Measurements from ENCODE around the gene MXD4. TPM values are rescaled to one million over a fixed set of nuclear protein-coding genes. Genes with fewer than 3 reads are reported as not detected.
"Not testable (repeated sequence)": the region's sequence is repeated elsewhere in the genome, so short reads cannot be mapped to it uniquely, and the experiment has no call there.

Gene MXD4
- total and polyA plus RNA-seq, 2 experiments from 2014 or later = 30.9 to 70.5 TPM

GRCh38 chr4:2277956-2278355 lies 16.0 kb upstream of the MXD4 start:
- no peaks in the 10 kb centered on the region for H3F3A ChIP-seq (ENCODE audit: insufficient read depth)
- H3K9ac ChIP-seq = no peak overlapping the region
- in situ Hi-C loops (cut with MboI) = no loop called here
- no peak overlapping the region for H3K27ac ChIP-seq
- H3K27me3 ChIP-seq (replicated peaks; ENCODE audit: insufficient read depth) = no peaks in the 10 kb centered on the region
- H4K20me1 ChIP-seq (ENCODE audit: insufficient read depth) = no peaks in the 10 kb centered on the region
- no peak overlapping the region for H3K4me3 ChIP-seq
- DNase-seq = no peak
- WGBS, 2 experiments (ENCODE audit: low coverage in 1 of 2, low lambda C conversion rate in 2 of 2, missing lambda C conversion rate in 2 of 2) = 91 to 93% methylated on average over 9 of the region's 9 CpGs
- H3K79me2 ChIP-seq (ENCODE audit: insufficient read depth) = no peaks in the 10 kb centered on the region
- TF ChIP-seq EZH2phosphoT487 (IDR thresholded peaks at IDR 0.05; ENCODE audit: insufficient read depth, low read depth) (no peak), EZH2 (IDR thresholded peaks at IDR 0.05; ENCODE audit: insufficient read depth, poor library complexity, severe bottlenecking) (no peak)
- H3K9me3 ChIP-seq (ENCODE audit: low read depth) = no peaks in the 10 kb centered on the region
- no peaks in the 10 kb centered on the region for H3K4me1 ChIP-seq (ENCODE audit: insufficient read depth)
- H2AFZ ChIP-seq = no peak overlapping the region
- H3K4me2 ChIP-seq (ENCODE audit: unreplicated experiment) = no peak overlapping the region
- no peaks in the 10 kb centered on the region for H3K36me3 ChIP-seq (ENCODE audit: low read depth)
- H3K9me2 ChIP-seq (ENCODE audit: insufficient read depth) = no peaks in the 10 kb centered on the region

DNA sequence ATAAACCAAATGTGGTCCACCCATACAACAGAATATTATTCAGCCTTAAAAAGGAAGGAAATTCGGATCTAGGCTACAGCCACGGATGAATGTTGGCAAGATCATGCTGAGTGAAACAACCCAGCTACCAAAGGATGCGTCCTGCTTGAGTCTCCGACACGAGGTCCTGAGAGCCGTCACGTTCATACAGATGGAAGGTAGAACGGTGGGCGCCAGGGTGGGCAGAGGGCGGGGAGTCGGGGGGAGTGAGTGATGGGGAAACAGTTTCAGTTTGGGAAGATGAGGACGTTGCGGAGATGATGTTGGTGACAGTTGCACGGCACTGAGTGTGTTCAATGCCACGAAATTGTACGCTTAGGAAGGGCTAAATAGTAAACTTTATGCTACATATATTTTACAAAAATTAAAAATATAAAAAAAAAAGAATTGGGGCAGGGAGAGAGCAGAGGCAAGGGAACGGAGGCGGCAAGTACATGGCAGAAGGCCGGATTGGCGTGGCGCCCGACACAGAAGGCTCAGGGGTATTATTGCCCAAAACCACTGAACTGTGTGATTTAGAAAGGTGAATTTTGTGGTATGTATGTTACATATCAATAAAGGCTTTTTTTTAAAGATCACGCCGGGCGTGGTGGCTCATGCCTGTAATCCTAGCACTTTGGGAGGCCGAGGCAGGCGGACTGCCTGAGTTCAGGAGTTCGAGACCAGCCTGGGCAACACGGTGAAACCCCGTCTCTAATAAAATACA lies 14.8 kb upstream of the MXD4 start:
- no peaks in the 10 kb centered on the region for H3K9me3 ChIP-seq (ENCODE audit: low read depth)
- TF ChIP-seq EZH2phosphoT487 (IDR thresholded peaks at IDR 0.05; ENCODE audit: insufficient read depth, low read depth) = no peak
- no peak overlapping the region for H3K9ac ChIP-seq
- 93% methylated on average over 30 of the region's 30 CpGs for WGBS, 2 experiments (ENCODE audit: low coverage in 1 of 2, low lambda C conversion rate in 2 of 2, missing lambda C conversion rate in 2 of 2)
- H4K20me1 ChIP-seq (ENCODE audit: insufficient read depth) = no peaks in the 10 kb centered on the region
- in situ Hi-C loops (cut with MboI) = no loop called here
- no peaks in the 10 kb centered on the region for H3K9me2 ChIP-seq (ENCODE audit: insufficient read depth)
- H2AFZ ChIP-seq = no peak overlapping the region
- no peaks in the 10 kb centered on the region for H3F3A ChIP-seq (ENCODE audit: insufficient read depth)
- DNase-seq = no peak
- H3K4me2 ChIP-seq (ENCODE audit: unreplicated experiment) = no peak overlapping the region
- no peak overlapping the region for H3K4me3 ChIP-seq
- no peaks in the 10 kb centered on the region for H3K4me1 ChIP-seq (ENCODE audit: insufficient read depth)
- no peaks in the 10 kb centered on the region for H3K36me3 ChIP-seq (ENCODE audit: low read depth)
- H3K27ac ChIP-seq = no peak overlapping the region
- no peaks in the 10 kb centered on the region for H3K79me2 ChIP-seq (ENCODE audit: insufficient read depth)
- H3K27me3 ChIP-seq (replicated peaks; ENCODE audit: insufficient read depth) = no peaks in the 10 kb centered on the region

DNA sequence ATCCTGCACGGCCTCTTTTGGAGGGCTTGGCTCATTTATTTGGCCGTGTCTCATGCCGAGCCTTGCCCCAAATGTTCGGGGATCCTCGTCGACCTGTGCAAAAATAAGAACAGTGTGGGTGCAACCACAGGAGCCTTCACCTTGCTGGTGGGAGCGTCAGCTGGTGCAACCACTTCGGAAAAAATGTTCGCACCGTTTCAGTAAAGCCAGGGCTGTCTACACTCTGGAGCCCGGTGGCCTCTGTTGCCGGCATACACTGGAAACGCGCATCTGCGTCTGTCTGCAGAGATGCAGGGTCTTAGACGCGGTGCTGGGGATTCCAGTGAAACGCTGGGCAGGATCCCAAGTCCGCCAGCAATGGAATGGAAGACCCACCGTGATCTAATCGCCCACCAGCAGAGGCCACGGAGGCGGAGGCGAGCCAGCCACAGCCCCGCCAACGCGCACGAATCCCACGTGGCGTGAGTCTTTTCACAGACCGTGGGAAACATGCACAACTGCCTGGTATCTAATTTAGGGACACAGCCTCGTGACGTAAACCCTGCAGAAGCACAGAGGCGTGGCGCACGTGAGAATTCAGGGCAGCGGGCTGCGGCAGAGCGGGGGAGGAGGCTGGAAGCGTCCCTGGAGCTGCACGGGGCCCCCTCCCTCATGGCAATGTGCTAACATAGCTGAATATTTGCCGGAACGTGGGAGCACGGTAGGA lies 13.8 kb upstream of the MXD4 start:
- in situ Hi-C loops (cut with MboI) = no loop called here
- no peaks in the 10 kb centered on the region for H3K9me3 ChIP-seq (ENCODE audit: low read depth)
- DNase-seq = no peak
- no peak overlapping the region for H3K9ac ChIP-seq
- H3K4me3 ChIP-seq = no peak overlapping the region
- no peaks in the 10 kb centered on the region for H3K9me2 ChIP-seq (ENCODE audit: insufficient read depth)
- 92 to 93% methylated on average over 43 to 44 of the region's 44 CpGs for WGBS, 2 experiments (ENCODE audit: low coverage in 1 of 2, low lambda C conversion rate in 2 of 2, missing lambda C conversion rate in 2 of 2)
- no peak overlapping the region for H3K27ac ChIP-seq
- H4K20me1 ChIP-seq (ENCODE audit: insufficient read depth) = no peaks in the 10 kb centered on the region
- H3F3A ChIP-seq (ENCODE audit: insufficient read depth) = no peaks in the 10 kb centered on the region
- H3K36me3 ChIP-seq (ENCODE audit: low read depth) = no peaks in the 10 kb centered on the region
- no peak overlapping the region for H2AFZ ChIP-seq
- no peak overlapping the region for H3K4me2 ChIP-seq (ENCODE audit: unreplicated experiment)
- TF ChIP-seq EZH2phosphoT487 (IDR thresholded peaks at IDR 0.05; ENCODE audit: insufficient read depth, low read depth) (no peak), EZH2 (IDR thresholded peaks at IDR 0.05; ENCODE audit: insufficient read depth, poor library complexity, severe bottlenecking) (no peak)
- H3K79me2 ChIP-seq (ENCODE audit: insufficient read depth) = no peaks in the 10 kb centered on the region
- no peaks in the 10 kb centered on the region for H3K27me3 ChIP-seq (replicated peaks; ENCODE audit: insufficient read depth)
- no peaks in the 10 kb centered on the region for H3K4me1 ChIP-seq (ENCODE audit: insufficient read depth)

DNA sequence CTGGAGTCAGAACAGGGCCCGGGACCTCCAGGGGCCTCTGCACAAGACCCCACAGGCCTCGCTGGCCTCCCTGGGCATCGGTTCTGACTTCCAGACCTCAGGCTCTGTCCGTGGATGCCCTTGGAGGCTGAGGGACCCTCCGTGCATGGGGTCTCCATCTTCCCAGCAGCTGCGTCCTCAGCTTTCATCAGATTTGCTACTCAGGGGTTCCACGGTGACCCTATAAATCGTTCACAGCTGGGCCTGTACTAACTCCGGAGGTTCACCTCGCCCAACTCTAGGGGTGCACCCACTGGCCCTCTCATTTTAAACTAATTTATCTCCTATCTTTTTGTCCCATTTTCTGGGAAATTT lies 13.1 kb upstream of the MXD4 start:
- H3K36me3 ChIP-seq (ENCODE audit: low read depth); H3K4me3 ChIP-seq; H3K79me2 ChIP-seq (ENCODE audit: insufficient read depth); H3F3A ChIP-seq (ENCODE audit: insufficient read depth); H3K27ac ChIP-seq; in situ Hi-C loops (cut with MboI); H3K9me3 ChIP-seq (ENCODE audit: low read depth); DNase-seq; H2AFZ ChIP-seq; H3K4me2 ChIP-seq (ENCODE audit: unreplicated experiment); H4K20me1 ChIP-seq (ENCODE audit: insufficient read depth); H3K9ac ChIP-seq; H3K27me3 ChIP-seq (replicated peaks; ENCODE audit: insufficient read depth); H3K9me2 ChIP-seq (ENCODE audit: insufficient read depth); H3K4me1 ChIP-seq (ENCODE audit: insufficient read depth): not testable (repeated sequence)
- 85 to 95% methylated on average over 8 to 10 of the region's 10 CpGs for WGBS, 2 experiments (ENCODE audit: low coverage in 1 of 2, low lambda C conversion rate in 2 of 2, missing lambda C conversion rate in 2 of 2)
